NCI-H1092 treated with DMSO at 0.1 percent for 48 hours (cell line): ENCODE results near the gene FES.
"Not testable (repeated sequence)": the region's sequence is repeated elsewhere in the genome, so short reads cannot be mapped to it uniquely, and the experiment has no call there.

Experiments
- DNase-seq: peaks from one replicate; lab custom pipeline; 2025; lab: John Stamatoyannopoulos, UW

The FES gene

GRCh38 chr15:90909976-90910375, 25.7 kb downstream of the FES start:
- DNase-seq, result no peak

- no peak for DNase-seq
Measured at GRCh38 chr15:90910441-90911301, 26.4 kb downstream of the FES start.

- DNase-seq, result no peak
Measured at GRCh38 chr15:90911302-90911623, 27.0 kb downstream of the FES start.

- DNase-seq, result no peak
Measured at GRCh38 chr15:90911906-90912769, 27.8 kb downstream of the FES start.

GRCh38 chr15:90912770-90913075, 28.4 kb downstream of the FES start:
- DNase-seq, result no peak

- no peak for DNase-seq
Measured at GRCh38 chr15:90913398-90913944, 29.2 kb downstream of the FES start.

GRCh38 chr15:90914305-90915080, 30.2 kb downstream of the FES start:
- DNase-seq, result no peak

- DNase-seq, result no peak
Measured at GRCh38 chr15:90915216-90915807, 31.0 kb downstream of the FES start.

GRCh38 chr15:90915808-90916440, 31.6 kb downstream of the FES start:
- no peak for DNase-seq

- DNase-seq, result no peak
Measured at GRCh38 chr15:90916461-90916860, 32.2 kb downstream of the FES start.

- DNase-seq, result no peak
Measured at GRCh38 chr15:90917569-90917968, 33.3 kb downstream of the FES start.

- no peak for DNase-seq
Measured at GRCh38 chr15:90918034-90918788, 33.9 kb downstream of the FES start.

GRCh38 chr15:90918835-90919234, 34.5 kb downstream of the FES start:
- DNase-seq, result no peak

- DNase-seq, result no peak
Measured at GRCh38 chr15:90921887-90922286, 37.6 kb downstream of the FES start.

- DNase-seq, result not testable (repeated sequence)
Measured at GRCh38 chr15:90922712-90923322, 38.5 kb downstream of the FES start.

- DNase-seq, result no peak
Measured at GRCh38 chr15:90924375-90924774, 40.1 kb downstream of the FES start.

- not testable (repeated sequence) for DNase-seq
Measured at GRCh38 chr15:90926766-90927165, 42.5 kb downstream of the FES start.

- not testable (repeated sequence) for DNase-seq
Measured at GRCh38 chr15:90928106-90928505, 43.8 kb downstream of the FES start.

GRCh38 chr15:90929246-90930019, 45.1 kb downstream of the FES start:
- no peak for DNase-seq
